ENCODE results near the gene PLCB3. TPM values are rescaled to one million over a fixed set of nuclear protein-coding genes. Genes with fewer than 3 reads are reported as not detected.

Gene PLCB3
- total and polyA plus RNA-seq, 2 of the 13 experiments (the other 11 are each of a cell fraction or from before 2014, with no cell fraction given), result 7.5 to 13.8 TPM

GRCh38 chr11:64317325-64317960 lies 66.1 kb downstream of the PLCB3 start, which contains the start of gene TRMT112 (continued):
- TF ChIP-seq ZNF776 (CRISPR knock-in tag; IDR thresholded peaks at IDR 0.05), result peak; percentile 72; the same call in 1 of the 2 replicates
- TF ChIP-seq MIER3 (CRISPR knock-in tag; IDR thresholded peaks at IDR 0.05; ENCODE audit: borderline replicate concordance), result no peak
- no peak for TF ChIP-seq ZNF460 (CRISPR knock-in tag; IDR thresholded peaks at IDR 0.05; ENCODE audit: borderline replicate concordance)
- TF ChIP-seq MED1 (CRISPR knock-in tag; IDR thresholded peaks at IDR 0.05), result peak; percentile 55
- peak; percentile 36; the same call in 1 of the 2 replicates for TF ChIP-seq DNMT3B (CRISPR knock-in tag; conservative IDR thresholded peaks at IDR 0.05)
- TF ChIP-seq KLF11 (CRISPR knock-in tag; IDR thresholded peaks at IDR 0.05), result no peak
- TF ChIP-seq PATZ1 (CRISPR knock-in tag; IDR thresholded peaks at IDR 0.05), result peak; percentile 51
- TF ChIP-seq USF2 (IDR thresholded peaks at IDR 0.05; ENCODE audit: low read depth, low read length), result peak; percentile 73
- peak; percentile 84; the same call in 1 of the 2 replicates for TF ChIP-seq USF2 (CRISPR knock-in tag; IDR thresholded peaks at IDR 0.05; ENCODE audit: borderline replicate concordance)
- TF ChIP-seq ZNF570 (CRISPR knock-in tag; IDR thresholded peaks at IDR 0.05; ENCODE audit: borderline replicate concordance), result no peak
- 0 out of 2 replicates have a peak, but pooled peaks have one; percentile 66 for TF ChIP-seq ZNF788 (CRISPR knock-in tag; IDR thresholded peaks at IDR 0.05; ENCODE audit: borderline replicate concordance)
- peak; percentile 83 for TF ChIP-seq SP4 (CRISPR knock-in tag; IDR thresholded peaks at IDR 0.05)
- TF ChIP-seq POLR2AphosphoS2 (IDR thresholded peaks at IDR 0.05; ENCODE audit: low read depth, low read length), result no peak
- TF ChIP-seq ZNF383 (CRISPR knock-in tag; IDR thresholded peaks at IDR 0.05; ENCODE audit: borderline replicate concordance), result no peak
- 0 out of 2 replicates have a peak, but pooled peaks have one; percentile 57 for TF ChIP-seq DNMT1 (CRISPR knock-in tag; IDR thresholded peaks at IDR 0.05)
- no peak for TF ChIP-seq RERE (CRISPR knock-in tag; IDR thresholded peaks at IDR 0.05; ENCODE audit: low read depth)
- TF ChIP-seq NFYC (CRISPR knock-in tag; IDR thresholded peaks at IDR 0.05), result peak; percentile 88
- TF ChIP-seq IRF9 (CRISPR knock-in tag; IDR thresholded peaks at IDR 0.05; ENCODE audit: borderline replicate concordance), result peak; percentile 72
- TF ChIP-seq ZNF724P (CRISPR knock-in tag; IDR thresholded peaks at IDR 0.05; ENCODE audit: borderline replicate concordance), result no peak
